Smooth muscle cell (in vitro differentiated cells): ENCODE data around the gene AFF2. TPM values are rescaled to one million over a fixed set of nuclear protein-coding genes. Genes with fewer than 3 reads are reported as not detected.

Experiments
- DNase-seq: peaks from one replicate; lab custom pipeline; 2025; ENCODE audit not compliant: unreplicated experiment; lab: John Stamatoyannopoulos, UW
- H2AFZ ChIP-seq: fragments of 200-600 bp; sonication (generic); 2 replicates; pipeline ENCODE4 v1.6.0; 2016; ENCODE audit warnings: antibody characterized with exemption, low read depth, mild to moderate bottlenecking
- H3F3A ChIP-seq: fragments of 200-600 bp; sonication (generic); 2 replicates; pipeline ENCODE4 v1.6.0; 2017; ENCODE audit warnings: antibody characterized with exemption, low read depth
- H3K27ac ChIP-seq: fragments of 200-600 bp; sonication (generic); 2 replicates; pipeline ENCODE4 v1.5.1; 2016; ENCODE audit warnings: low read depth, mild to moderate bottlenecking
- H3K27me3 ChIP-seq: fragments of 200-600 bp; sonication (generic); 2 replicates; pipeline ENCODE4 v1.6.1; 2016; ENCODE audit warnings: low read depth, mild to moderate bottlenecking
- H3K36me3 ChIP-seq: fragments of 200-600 bp; sonication (generic); 2 replicates; pipeline ENCODE4 v1.5.1; 2016; ENCODE audit warnings: low read depth
- H3K4me1 ChIP-seq: fragments of 200-600 bp; sonication (generic); 2 replicates; pipeline ENCODE4 v1.5.1; 2016; ENCODE audit warnings: low read depth
- H3K4me2 ChIP-seq: fragments of 200-600 bp; sonication (generic); 2 replicates; pipeline ENCODE4 v1.6.0; 2016; ENCODE audit warnings: mild to moderate bottlenecking
- H3K4me3 ChIP-seq: fragments of 200-600 bp; sonication (generic); 2 replicates; pipeline ENCODE4 v1.5.1; 2016; ENCODE audit warnings: mild to moderate bottlenecking
- H3K79me2 ChIP-seq: fragments of 200-600 bp; sonication (generic); 2 replicates; pipeline ENCODE4 v1.6.0; 2016; ENCODE audit warnings: low read depth, mild to moderate bottlenecking
- H3K9ac ChIP-seq: fragments of 200-600 bp; sonication (generic); 2 replicates; pipeline ENCODE4 v1.6.0; 2016; ENCODE audit warnings: low read depth
- H3K9me3 ChIP-seq: fragments of 200-600 bp; sonication (generic); replicated peaks from 2 replicates; pipeline ENCODE4 v1.5.1; 2016; ENCODE audit warnings: low read depth
- H4K20me1 ChIP-seq: fragments of 200-600 bp; sonication (generic); 2 replicates; pipeline ENCODE4 v1.6.0; 2016; ENCODE audit warnings: low read depth
- WGBS: methylation state at CpG from one replicate; pipeline ENCODE4 v1.1.7; 2016; ENCODE audit warnings: low lambda C conversion rate; 5-methylcytosine and 5-hydroxymethylcytosine counted together
- polyA plus RNA-seq: library from polyadenylated mRNA; unstranded; fragments of >200 nt; fragmentation: Nextera tagmentation; extraction: Ambion mirVana; gene quantifications from 2 replicates; pipeline ENCODE4 v1.2.1, GENCODE V29; 2016
- total RNA-seq: library from RNA; depleted of rRNA; stranded (reverse); fragments of >200 nt; gene quantifications from 2 replicates; pipeline ENCODE4 v1.2.3, GENCODE V29; 2014
- TF ChIP-seq, protein P1 (sequence below): fragments of 200-600 bp; sonication (generic); IDR thresholded peaks from 2 replicates; pipeline ENCODE4 v1.5.1; 2017; ENCODE audit warnings: borderline replicate concordance, mild to moderate bottlenecking, antibody characterized with exemption; ENCODE audit not compliant: insufficient read depth, poor library complexity, severe bottlenecking

Gene AFF2
- total and polyA plus RNA-seq, 2 experiments from 2014 or later = 0.57 to 3.6 TPM

DNA sequence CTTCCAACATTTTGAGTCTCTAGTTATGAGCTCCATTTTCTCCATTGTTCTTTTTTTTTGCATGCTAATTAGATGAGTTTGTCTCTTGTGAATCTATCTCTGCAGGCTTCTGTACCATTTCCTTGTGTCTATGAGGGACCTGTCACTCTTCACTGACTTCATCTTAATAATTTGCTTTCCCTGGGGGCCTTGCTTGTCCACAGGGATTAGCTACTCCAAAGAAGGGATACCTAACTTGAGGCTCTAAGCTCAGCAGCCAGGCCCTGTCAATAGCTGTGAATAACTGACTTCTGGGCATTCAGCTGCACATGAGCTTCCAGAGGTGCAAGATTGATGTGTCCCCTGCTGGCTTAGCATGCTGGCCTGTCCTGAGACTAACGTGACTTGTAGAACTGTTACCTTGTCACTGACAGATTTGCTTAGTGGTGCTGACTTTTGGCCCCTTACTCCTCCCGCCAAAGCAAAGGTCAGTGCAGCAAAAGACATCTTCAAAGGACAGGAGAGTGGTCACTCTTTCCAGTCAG, 124.6 kb downstream of the AFF2 start:
- no peaks in the 10 kb centered on the region for H3K27me3 ChIP-seq
- H3K36me3 ChIP-seq = no peaks in the 10 kb centered on the region
- TF ChIP-seq, protein P1, sequence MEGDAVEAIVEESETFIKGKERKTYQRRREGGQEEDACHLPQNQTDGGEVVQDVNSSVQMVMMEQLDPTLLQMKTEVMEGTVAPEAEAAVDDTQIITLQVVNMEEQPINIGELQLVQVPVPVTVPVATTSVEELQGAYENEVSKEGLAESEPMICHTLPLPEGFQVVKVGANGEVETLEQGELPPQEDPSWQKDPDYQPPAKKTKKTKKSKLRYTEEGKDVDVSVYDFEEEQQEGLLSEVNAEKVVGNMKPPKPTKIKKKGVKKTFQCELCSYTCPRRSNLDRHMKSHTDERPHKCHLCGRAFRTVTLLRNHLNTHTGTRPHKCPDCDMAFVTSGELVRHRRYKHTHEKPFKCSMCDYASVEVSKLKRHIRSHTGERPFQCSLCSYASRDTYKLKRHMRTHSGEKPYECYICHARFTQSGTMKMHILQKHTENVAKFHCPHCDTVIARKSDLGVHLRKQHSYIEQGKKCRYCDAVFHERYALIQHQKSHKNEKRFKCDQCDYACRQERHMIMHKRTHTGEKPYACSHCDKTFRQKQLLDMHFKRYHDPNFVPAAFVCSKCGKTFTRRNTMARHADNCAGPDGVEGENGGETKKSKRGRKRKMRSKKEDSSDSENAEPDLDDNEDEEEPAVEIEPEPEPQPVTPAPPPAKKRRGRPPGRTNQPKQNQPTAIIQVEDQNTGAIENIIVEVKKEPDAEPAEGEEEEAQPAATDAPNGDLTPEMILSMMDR = no peak
- no peaks in the 10 kb centered on the region for H4K20me1 ChIP-seq
- no peak overlapping the region for H3K27ac ChIP-seq
- no peak overlapping the region for H2AFZ ChIP-seq
- H3F3A ChIP-seq = no peaks in the 10 kb centered on the region
- no peaks in the 10 kb centered on the region for H3K79me2 ChIP-seq
- DNase-seq = no peak
- 62% methylated on average over 2 of the region's 2 CpGs for WGBS
- H3K9me3 ChIP-seq = no peaks in the 10 kb centered on the region
- no peak overlapping the region for H3K4me2 ChIP-seq
- no peak overlapping the region for H3K4me3 ChIP-seq
- H3K9ac ChIP-seq = no peak overlapping the region
- no peaks in the 10 kb centered on the region for H3K4me1 ChIP-seq

DNA sequence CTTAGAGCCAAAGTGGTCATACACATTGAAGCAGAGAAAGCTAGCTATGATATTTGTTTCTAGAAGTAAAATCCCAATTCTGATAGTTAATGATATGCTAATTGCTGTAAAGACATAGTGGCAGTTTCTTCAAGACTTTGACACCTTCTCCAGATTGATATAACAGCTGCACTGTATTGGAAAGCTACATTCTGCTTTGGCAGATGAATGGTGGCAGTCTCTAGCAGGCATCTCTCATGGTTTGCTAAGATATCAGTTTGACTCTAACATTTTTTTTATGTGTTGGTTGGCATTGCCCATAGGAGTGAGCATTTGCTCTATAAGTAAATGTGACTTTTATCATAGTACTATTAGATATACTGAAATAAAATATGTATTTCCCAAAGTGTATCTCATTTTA, 128.2 kb downstream of the AFF2 start:
- H3K27ac ChIP-seq = no peak overlapping the region
- no peak overlapping the region for H2AFZ ChIP-seq
- no peaks in the 10 kb centered on the region for H3F3A ChIP-seq
- TF ChIP-seq, protein P1 = no peak
- no peaks in the 10 kb centered on the region for H3K9me3 ChIP-seq
- H3K4me1 ChIP-seq = no peaks in the 10 kb centered on the region
- H3K4me3 ChIP-seq = no peak overlapping the region
- no peaks in the 10 kb centered on the region for H4K20me1 ChIP-seq
- H3K4me2 ChIP-seq = no peak overlapping the region
- no peak overlapping the region for H3K9ac ChIP-seq
- H3K36me3 ChIP-seq = no peaks in the 10 kb centered on the region
- no peaks in the 10 kb centered on the region for H3K27me3 ChIP-seq
- H3K79me2 ChIP-seq = no peaks in the 10 kb centered on the region
- no peak for DNase-seq

DNA sequence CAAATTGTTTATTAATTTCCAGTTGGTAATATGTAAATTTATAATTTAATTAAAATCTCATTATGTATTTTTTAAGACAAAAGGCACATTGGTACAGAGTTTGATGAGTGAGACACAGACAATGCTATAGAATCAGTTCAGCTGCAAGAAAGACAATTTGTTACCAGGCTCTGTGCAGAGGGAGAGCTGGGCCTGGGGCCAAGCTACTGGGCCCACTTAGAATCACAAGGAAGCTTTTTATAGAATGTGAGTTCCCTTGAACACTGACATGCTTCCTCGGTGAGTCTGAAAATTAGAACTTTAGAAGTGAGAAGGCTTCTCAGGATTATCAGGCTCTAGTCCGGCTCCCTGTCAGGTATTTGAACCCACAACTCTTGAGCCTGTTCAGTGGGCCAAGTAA, 129.0 kb downstream of the AFF2 start:
- Histone ChIP-seq H3K27me3 (no peaks in the 10 kb centered on the region), H3K9ac (no peak overlapping the region)
- 88% methylated on average over 2 of the region's 2 CpGs for WGBS

DNA sequence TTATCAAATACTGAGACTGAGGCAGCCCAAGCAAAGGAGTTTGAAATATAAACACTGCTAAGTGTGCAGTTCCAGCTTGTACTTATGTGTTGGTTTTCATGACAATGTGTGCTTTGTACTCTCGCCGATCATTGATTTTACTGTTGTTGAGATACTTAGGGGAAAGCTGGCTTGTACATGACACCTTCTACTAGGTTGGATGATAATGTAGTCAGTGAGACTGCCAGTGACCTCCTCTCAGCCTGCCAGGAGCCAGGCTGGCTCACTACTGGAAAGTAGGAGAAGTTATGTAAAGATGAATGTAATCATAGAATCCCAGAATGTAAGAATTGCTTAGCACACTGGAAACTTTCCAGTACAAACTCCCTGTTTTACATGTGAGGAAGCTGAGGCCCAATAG, 132.0 kb downstream of the AFF2 start:
- 86% methylated on average over 2 of the region's 2 CpGs for WGBS

More for the DNA sequence above, 129.0 kb downstream of the AFF2 start:
- TF ChIP-seq, protein P1 = no peak
- no peaks in the 10 kb centered on the region for H3K4me1 ChIP-seq
- H3K27ac ChIP-seq = no peak overlapping the region
- no peaks in the 10 kb centered on the region for H3K9me3 ChIP-seq
- no peak overlapping the region for H3K4me2 ChIP-seq
- H3K79me2 ChIP-seq = no peaks in the 10 kb centered on the region
- no peak for DNase-seq
- no peaks in the 10 kb centered on the region for H3K36me3 ChIP-seq
- H3K4me3 ChIP-seq = no peak overlapping the region
- no peak overlapping the region for H2AFZ ChIP-seq
- H4K20me1 ChIP-seq = no peaks in the 10 kb centered on the region
- H3F3A ChIP-seq = no peaks in the 10 kb centered on the region

More for the DNA sequence above, 132.0 kb downstream of the AFF2 start:
- DNase-seq = no peak
- Histone ChIP-seq H3F3A (no peaks in the 10 kb centered on the region), H3K9ac (no peak overlapping the region), H2AFZ (no peak overlapping the region), H3K79me2 (no peaks in the 10 kb centered on the region), H3K27ac (no peak overlapping the region), H3K4me3 (no peak overlapping the region), H3K27me3 (no peaks in the 10 kb centered on the region), H3K4me1 (no peaks in the 10 kb centered on the region), H3K9me3 (no peaks in the 10 kb centered on the region), H4K20me1 (no peaks in the 10 kb centered on the region), H3K36me3 (no peaks in the 10 kb centered on the region), H3K4me2 (no peak overlapping the region)
- TF ChIP-seq, protein P1 = no peak
